B cell (primary cell): ENCODE measurements around the gene COL26A1. TPM values are rescaled to one million over a fixed set of nuclear protein-coding genes. Genes with fewer than 3 reads are reported as not detected.

Experiments
- ATAC-seq: fragments of 200-7000 bp; cut with Tn5 transposase; one replicate; pipeline ENCODE4 v1.10.0; 2021; ENCODE audit warnings: low read depth, mild to moderate bottlenecking, moderate number of reproducible peaks, moderate library complexity
- CTCF ChIA-PET: fragments of 350-600 bp; sonication (Branson Sonifier 250); formaldehyde crosslinking; loops from one replicate; lab custom pipeline; 2021; ENCODE audit warnings: antibody characterized with exemption, inconsistent platforms; lab: Charles Lee
- POLR2A ChIA-PET: fragments of 350-600 bp; sonication (Branson Sonifier 250); formaldehyde crosslinking; loops from one replicate; lab custom pipeline; 2021; ENCODE audit warnings: antibody characterized with exemption; lab: Charles Lee
- DNase-seq: peaks from one replicate; pipeline ENCODE4 v3.0.0; 2013
- H2AFZ ChIP-seq: 2 replicates; pipeline ENCODE4 v1.6.1; 2012; ENCODE audit warnings: mild to moderate bottlenecking, low read depth, low read length; ENCODE audit not compliant: insufficient read depth, poor library complexity, severe bottlenecking
- H3K27ac ChIP-seq, 2 donors: 1 replicate in 1 of 2; 2 replicates in 1 of 2; pipeline ENCODE4 v1.5.1; 2012 to 2013; ENCODE audit warnings: low read length in 2 of 2, mild to moderate bottlenecking in 2 of 2, moderate library complexity in 1 of 2
- H3K27me3 ChIP-seq, 4 experiments: fragments of 200-600 bp in 1 of 4; sonication (generic) in 1 of 4; replicated peaks in 1 of 4; 1 replicate in 2 of 4; 2 replicates in 2 of 4; pipeline versions ENCODE4 v1.6.1 to v1.7.0; 2013 to 2016; ENCODE audit warnings: low read length in 3 of 4, mild to moderate bottlenecking in 2 of 4, mixed read lengths in 1 of 4, moderate library complexity in 1 of 4; ENCODE audit not compliant: insufficient read depth in 4 of 4, control insufficient read depth in 3 of 4; ENCODE audit errors: control extremely low read depth in 1 of 4
- H3K36me3 ChIP-seq, 2 experiments: replicated peaks in 1 of 2; 1 replicate in 1 of 2; 2 replicates in 1 of 2; pipeline versions ENCODE4 v1.6.1 to v1.7.1; 2013; ENCODE audit warnings: low read length in 1 of 2; ENCODE audit not compliant: insufficient read depth in 2 of 2, control insufficient read depth in 1 of 2; ENCODE audit errors: control extremely low read depth in 1 of 2, extremely low read depth in 1 of 2
- H3K4me1 ChIP-seq, 2 donors: fragments of 200-600 bp in 1 of 2; sonication (generic) in 1 of 2; 1 replicate in 1 of 2; 2 replicates in 1 of 2; pipeline versions ENCODE4 v1.5.1 to v1.6.1; 2013 to 2017; ENCODE audit warnings: low read length in 2 of 2; ENCODE audit not compliant: control insufficient read depth in 2 of 2, insufficient read depth in 2 of 2
- H3K4me2 ChIP-seq: replicated peaks from 2 replicates; pipeline ENCODE3; 2012; ENCODE audit warnings: mild to moderate bottlenecking, low read depth, low read length; ENCODE audit not compliant: poor library complexity, severe bottlenecking
- H3K4me3 ChIP-seq, 5 experiments: fragments of 200-600 bp in 1 of 5; sonication (generic) in 1 of 5; 1 replicate in 3 of 5; 2 replicates in 2 of 5; pipeline versions ENCODE4 v1.5.1 to v1.7.0; 2011 to 2016; ENCODE audit warnings: low read length in 4 of 5, mild to moderate bottlenecking in 4 of 5, low read depth in 2 of 5, control low read depth in 1 of 5, moderate library complexity in 1 of 5; ENCODE audit not compliant: insufficient read depth in 1 of 5; ENCODE audit errors: control extremely low read depth in 1 of 5, extremely low read depth in 1 of 5
- H3K79me2 ChIP-seq: fragments of 200-600 bp; sonication (generic); one replicate; pipeline ENCODE4 v1.6.0; 2016; ENCODE audit warnings: low read length; ENCODE audit not compliant: control insufficient read depth, insufficient read depth
- H3K9ac ChIP-seq: fragments of 200-600 bp; sonication (generic); 2 replicates; pipeline ENCODE4 v1.6.1; 2017; ENCODE audit warnings: mild to moderate bottlenecking, low read length, moderate library complexity
- H3K9me3 ChIP-seq, 3 donors: one replicate each; pipeline versions ENCODE4 v1.6.1 to v1.7.1; 2013; ENCODE audit warnings: low read length in 2 of 3; ENCODE audit not compliant: control insufficient read depth in 2 of 3, insufficient read depth in 1 of 3; ENCODE audit errors: control extremely low read depth in 1 of 3
- H4K20me1 ChIP-seq: 2 replicates; pipeline ENCODE4 v1.6.0; 2012; ENCODE audit warnings: mild to moderate bottlenecking, low read length; ENCODE audit not compliant: insufficient read depth, control insufficient read depth, poor library complexity, severe bottlenecking
- H3K27ac Mint-ChIP-seq: one replicate; pipeline ENCODE4 v1.8.0; 2021; ENCODE audit warnings: mixed read lengths
- H3K27me3 Mint-ChIP-seq: one replicate; pipeline ENCODE4 v1.8.0; 2021; ENCODE audit warnings: mixed read lengths
- H3K4me1 Mint-ChIP-seq: one replicate; pipeline ENCODE4 v1.8.0; 2021; ENCODE audit warnings: mixed read lengths
- H3K4me3 Mint-ChIP-seq: one replicate; pipeline ENCODE4 v1.8.0; 2021; ENCODE audit warnings: mixed read lengths
- H3K9me3 Mint-ChIP-seq: one replicate; pipeline ENCODE4 v1.8.0; 2022; ENCODE audit warnings: mixed read lengths; ENCODE audit not compliant: insufficient read depth
- CTCF ChIP-seq: fragments of 200-600 bp; IDR thresholded peaks from one replicate; pipeline ENCODE4 v1.8.0; 2022; ENCODE audit warnings: antibody characterized with exemption, mild to moderate bottlenecking
- EZH2 ChIP-seq: IDR thresholded peaks from 2 replicates; pipeline ENCODE4 v1.6.1; 2012; ENCODE audit warnings: borderline replicate concordance, low read depth, mild to moderate bottlenecking, moderate library complexity, low read length; ENCODE audit not compliant: insufficient read depth, poor library complexity, severe bottlenecking
- WGBS: methylation state at CpG from one replicate; pipeline ENCODE4 v1.1.5; 2013; ENCODE audit warnings: missing lambda C conversion rate; ENCODE audit not compliant: insufficient coverage; 5-methylcytosine and 5-hydroxymethylcytosine counted together
- intact Hi-C: fragments of 100-400 bp; cut with micrococcal nuclease; formaldehyde crosslinking; loops from one replicate; pipeline ENCODE4 v1.10.0; 2022
- polyA plus RNA-seq: library from polyadenylated mRNA; depleted of rRNA; stranded (reverse); fragments of >200 nt; gene quantifications from 2 replicates; pipeline ENCODE4 v1.2.3, GENCODE V29; 2012
- total RNA-seq, 2 donors: library from RNA; stranded (reverse); fragments of 120-200 nt in 1 of 2; gene quantifications; 1 replicate in 1 of 2; 2 replicates in 1 of 2; pipeline versions ENCODE4 v1.2.3 to v1.2.4, GENCODE V29; 2013 to 2022

COL26A1 gene
- total and polyA plus RNA-seq, 2 donors (not counting 1 experiment from before 2014, with no cell fraction given), result not detected

GRCh38 chr7:101420436-101420835 is 57.8 kb downstream of the COL26A1 start:
- Histone ChIP-seq H3K4me1 (no peaks in the 10 kb centered on the region), H3K4me3 (no peak overlapping the region), H3K27me3 (peaks cover 0 to 16% (median 0%) of the 10 kb centered on the region in 4 experiments), H3K4me2 (no peak overlapping the region), H4K20me1 (no peaks in the 10 kb centered on the region), H3K9ac (no peak overlapping the region), H3K9me3 (peaks cover 0 to 6% (median 0%) of the 10 kb centered on the region in 3 donors), H3K27ac (no peak overlapping the region), H3K79me2 (no peaks in the 10 kb centered on the region), H3K36me3 (no peaks in the 10 kb centered on the region), H2AFZ (no peak overlapping the region)
- DNase-seq, result no peak
- intact Hi-C loops, result no loop called here
- H3K27me3 Mint-ChIP-seq, result peaks cover 17% of the 10 kb centered on the region
- no peak for TF ChIP-seq EZH2
- no peak for TF ChIP-seq CTCF
- H3K9me3 Mint-ChIP-seq, result no peaks in the 10 kb centered on the region
- 82% methylated on average over 2 of the region's 5 CpGs for WGBS
- ChIA-PET POLR2A (no interaction called here), CTCF (no interaction called here)
- no peak overlapping the region for H3K27ac Mint-ChIP-seq
- no peak overlapping the region for H3K4me3 Mint-ChIP-seq
- ATAC-seq, result no peak
- H3K4me1 Mint-ChIP-seq, result no peaks in the 10 kb centered on the region

GRCh38 chr7:101422356-101423195 is 59.9 kb downstream of the COL26A1 start:
- Mint-ChIP-seq H3K9me3 (no peaks in the 10 kb centered on the region), H3K27ac (no peak overlapping the region), H3K4me1 (no peaks in the 10 kb centered on the region), H3K4me3 (no peak overlapping the region), H3K27me3 (peaks cover 14% of the 10 kb centered on the region)
- 92% methylated on average over 9 of the region's 11 CpGs for WGBS
- peaks cover 0 to 22% (median 0%) of the 10 kb centered on the region in 4 experiments for H3K27me3 ChIP-seq
- ATAC-seq (no peak), DNase-seq (no peak)
- no peak overlapping the region for H3K9ac ChIP-seq
- no peak overlapping the region for H3K4me2 ChIP-seq
- no peaks in the 10 kb centered on the region for H3K36me3 ChIP-seq
- H3K9me3 ChIP-seq, result peaks cover 0 to 14% (median 0%) of the 10 kb centered on the region in 3 donors
- no peak overlapping the region for H2AFZ ChIP-seq
- POLR2A ChIA-PET, result interaction anchor here (0.6 kb wide), 1 partner anchor 41 kb away, joined by 3 read pairs; no protein-coding TSS in a partner anchor
- H3K27ac ChIP-seq, result no peak overlapping the region
- no peaks in the 10 kb centered on the region for H3K79me2 ChIP-seq
- TF ChIP-seq EZH2 (no peak), CTCF (no peak)
- no peaks in the 10 kb centered on the region for H4K20me1 ChIP-seq
- CTCF ChIA-PET, result interaction anchor here (0.6 to 2.2 kb wide), 4 partner anchors 8 to 527 kb away, joined by 3 to 14 read pairs (median 6); no protein-coding TSS in a partner anchor
- no peaks in the 10 kb centered on the region for H3K4me1 ChIP-seq
- intact Hi-C loops, result no loop called here
- H3K4me3 ChIP-seq, result no peak overlapping the region
